Measurements from ENCODE around the gene SEMA4D.

The SEMA4D gene

DNA sequence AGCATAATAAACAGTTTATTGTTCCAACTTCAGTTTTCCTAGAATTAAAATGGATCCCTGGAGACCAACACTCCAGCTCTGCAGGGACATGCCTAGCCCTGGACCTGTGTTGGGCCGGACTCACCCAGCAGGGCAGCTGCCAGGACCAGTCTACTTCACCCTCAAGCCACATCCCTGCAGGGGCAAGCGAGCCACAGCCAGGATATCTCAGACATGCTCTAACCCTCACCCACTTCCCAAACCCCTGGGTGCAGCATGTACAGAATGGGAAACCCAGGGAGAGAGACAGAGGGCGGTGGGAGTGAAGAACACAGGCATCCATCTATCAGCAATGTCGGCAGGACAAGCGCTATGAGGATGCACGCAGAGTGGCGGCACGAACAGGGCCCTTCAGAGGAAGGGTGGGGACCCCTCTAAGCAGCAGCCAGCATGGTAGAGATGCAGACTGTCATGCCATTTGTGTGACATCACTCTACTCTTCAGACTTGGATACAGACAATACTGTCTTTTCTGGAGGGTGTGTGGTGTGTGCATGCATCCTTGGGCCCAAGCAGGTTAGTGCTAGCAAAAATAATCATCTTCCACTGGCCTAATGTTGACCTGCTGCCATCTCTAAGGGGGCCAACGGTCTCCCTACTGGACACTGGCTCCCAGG, 83.1 kb downstream of the SEMA4D start:
- DNase-seq (ENCODE audit: extremely low read depth, insufficient read length), result no peak
- Histone ChIP-seq H3K27me3 (replicated peaks; ENCODE audit: control insufficient read depth, insufficient read depth, low read length) (no peaks in the 10 kb centered on the region), H3K4me3 (replicated peaks; ENCODE audit: low read depth, low read length) (no peak overlapping the region), H3K36me3 (ENCODE audit: control insufficient read depth, insufficient read depth, low read length) (peaks cover 31% of the 10 kb centered on the region)
- TF ChIP-seq, protein P1, sequence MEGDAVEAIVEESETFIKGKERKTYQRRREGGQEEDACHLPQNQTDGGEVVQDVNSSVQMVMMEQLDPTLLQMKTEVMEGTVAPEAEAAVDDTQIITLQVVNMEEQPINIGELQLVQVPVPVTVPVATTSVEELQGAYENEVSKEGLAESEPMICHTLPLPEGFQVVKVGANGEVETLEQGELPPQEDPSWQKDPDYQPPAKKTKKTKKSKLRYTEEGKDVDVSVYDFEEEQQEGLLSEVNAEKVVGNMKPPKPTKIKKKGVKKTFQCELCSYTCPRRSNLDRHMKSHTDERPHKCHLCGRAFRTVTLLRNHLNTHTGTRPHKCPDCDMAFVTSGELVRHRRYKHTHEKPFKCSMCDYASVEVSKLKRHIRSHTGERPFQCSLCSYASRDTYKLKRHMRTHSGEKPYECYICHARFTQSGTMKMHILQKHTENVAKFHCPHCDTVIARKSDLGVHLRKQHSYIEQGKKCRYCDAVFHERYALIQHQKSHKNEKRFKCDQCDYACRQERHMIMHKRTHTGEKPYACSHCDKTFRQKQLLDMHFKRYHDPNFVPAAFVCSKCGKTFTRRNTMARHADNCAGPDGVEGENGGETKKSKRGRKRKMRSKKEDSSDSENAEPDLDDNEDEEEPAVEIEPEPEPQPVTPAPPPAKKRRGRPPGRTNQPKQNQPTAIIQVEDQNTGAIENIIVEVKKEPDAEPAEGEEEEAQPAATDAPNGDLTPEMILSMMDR (IDR thresholded peaks at IDR 0.05; ENCODE audit: insufficient read depth, low read length, poor library complexity, severe bottlenecking), result no peak

DNA sequence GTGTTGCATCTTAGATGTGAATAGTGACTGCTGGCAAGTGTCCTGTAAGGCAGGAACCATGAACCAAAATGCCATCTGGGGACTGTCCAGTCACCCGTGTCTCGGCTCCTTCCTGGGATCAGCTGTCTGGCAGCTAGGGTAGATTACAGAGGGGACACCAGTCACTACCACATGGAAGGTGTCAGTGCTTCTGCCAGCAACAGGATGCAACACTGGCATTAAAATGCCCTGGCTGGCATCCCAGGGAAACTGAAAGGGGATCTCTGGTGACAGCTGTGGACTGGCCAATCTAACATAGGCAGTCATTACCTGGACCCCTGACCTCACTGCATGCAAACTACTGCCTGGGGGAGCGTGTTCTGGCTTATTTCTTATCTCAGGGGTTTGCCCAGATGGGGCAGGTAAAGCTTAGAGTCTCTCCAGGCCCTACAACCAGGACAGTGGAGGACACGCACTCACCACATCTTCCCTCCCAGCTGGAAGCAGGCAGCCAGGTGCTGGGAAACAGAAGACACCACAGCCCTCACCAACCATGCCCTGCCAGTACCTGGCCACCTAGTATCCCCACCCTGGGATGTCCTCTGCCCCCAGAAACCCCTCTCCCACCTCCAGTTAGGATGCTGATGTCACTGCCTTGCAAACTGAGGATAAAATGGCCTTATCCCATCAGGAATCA, 83.8 kb downstream of the SEMA4D start:
- H3K27me3 ChIP-seq (replicated peaks; ENCODE audit: control insufficient read depth, insufficient read depth, low read length), result no peaks in the 10 kb centered on the region
- TF ChIP-seq, protein P1 (IDR thresholded peaks at IDR 0.05; ENCODE audit: insufficient read depth, low read length, poor library complexity, severe bottlenecking), result no peak
- no peak for DNase-seq (ENCODE audit: extremely low read depth, insufficient read length)
- H3K4me3 ChIP-seq (replicated peaks; ENCODE audit: low read depth, low read length), result no peak overlapping the region
- peaks cover 31% of the 10 kb centered on the region for H3K36me3 ChIP-seq (ENCODE audit: control insufficient read depth, insufficient read depth, low read length)

DNA sequence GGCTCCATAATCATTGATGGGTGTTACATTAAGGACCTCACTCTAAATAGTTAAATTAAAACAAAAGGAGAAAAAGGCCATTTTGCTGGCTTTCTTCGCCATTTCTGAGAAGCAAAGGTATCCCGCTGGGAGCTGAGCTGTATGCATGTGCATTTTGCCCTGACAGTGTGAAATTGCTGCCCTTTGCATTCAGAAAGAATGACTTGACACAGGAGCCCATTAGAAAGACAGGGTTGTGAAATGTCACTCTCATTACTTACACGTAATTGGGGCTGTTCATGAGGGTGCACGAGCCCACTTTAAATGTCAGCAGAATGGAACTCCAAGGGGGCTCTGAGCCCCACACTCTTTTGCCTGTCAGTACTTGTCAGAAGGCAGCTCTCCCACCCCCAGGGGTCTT, 85.0 kb downstream of the SEMA4D start:
- Histone ChIP-seq H3K36me3 (ENCODE audit: control insufficient read depth, insufficient read depth, low read length) (peaks cover 31% of the 10 kb centered on the region), H3K27me3 (replicated peaks; ENCODE audit: control insufficient read depth, insufficient read depth, low read length) (no peaks in the 10 kb centered on the region), H3K4me3 (replicated peaks; ENCODE audit: low read depth, low read length) (no peak overlapping the region)
- DNase-seq (ENCODE audit: extremely low read depth, insufficient read length), result no peak
- TF ChIP-seq, protein P1 (IDR thresholded peaks at IDR 0.05; ENCODE audit: insufficient read depth, low read length, poor library complexity, severe bottlenecking), result no peak

DNA sequence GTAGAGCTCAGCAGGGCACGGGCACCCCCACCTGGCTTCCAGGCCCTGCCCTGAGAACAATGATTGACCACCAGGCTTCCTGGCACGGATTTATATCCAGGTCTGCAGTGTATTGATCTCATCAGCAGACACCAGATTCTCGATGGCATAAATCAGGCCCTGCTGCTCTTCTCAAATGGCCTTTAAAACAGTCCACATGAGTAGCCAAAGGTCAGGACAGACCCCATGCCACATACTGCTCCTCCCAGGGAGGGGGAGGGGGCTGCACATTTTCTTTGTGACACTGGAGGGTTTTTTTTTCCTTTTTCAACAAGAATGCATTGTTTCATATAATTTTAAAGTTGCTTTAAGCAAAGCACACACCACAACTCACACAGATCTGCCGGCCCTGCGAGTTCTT, 85.4 kb downstream of the SEMA4D start:
- Histone ChIP-seq H3K27me3 (replicated peaks; ENCODE audit: control insufficient read depth, insufficient read depth, low read length) (no peaks in the 10 kb centered on the region), H3K4me3 (replicated peaks; ENCODE audit: low read depth, low read length) (no peak overlapping the region), H3K36me3 (ENCODE audit: control insufficient read depth, insufficient read depth, low read length) (peaks cover 29% of the 10 kb centered on the region)
- TF ChIP-seq, protein P1 (IDR thresholded peaks at IDR 0.05; ENCODE audit: insufficient read depth, low read length, poor library complexity, severe bottlenecking), result no peak
- no peak for DNase-seq (ENCODE audit: extremely low read depth, insufficient read length)

DNA sequence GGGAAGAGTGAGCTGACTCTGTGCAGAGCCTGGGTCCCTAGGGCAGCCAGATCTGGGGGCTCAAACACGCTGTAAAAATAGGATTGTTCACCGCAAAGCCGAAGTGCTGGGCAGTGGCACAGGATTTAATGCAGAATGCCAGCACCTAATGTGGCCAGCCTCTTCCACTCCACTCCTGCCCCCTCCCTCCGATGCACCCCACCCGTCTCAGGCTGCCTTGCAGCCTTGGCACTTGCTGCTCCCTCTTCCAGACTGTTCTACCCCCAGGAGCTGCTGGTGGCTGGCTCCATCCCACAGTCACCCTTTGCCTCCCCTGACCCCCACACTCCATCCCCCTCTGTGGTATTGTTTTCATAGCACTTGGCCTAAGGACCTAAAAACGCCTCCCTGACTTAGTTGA, 86.2 kb downstream of the SEMA4D start:
- Histone ChIP-seq H3K4me3 (replicated peaks; ENCODE audit: low read depth, low read length) (no peak overlapping the region), H3K36me3 (ENCODE audit: control insufficient read depth, insufficient read depth, low read length) (peaks cover 29% of the 10 kb centered on the region), H3K27me3 (replicated peaks; ENCODE audit: control insufficient read depth, insufficient read depth, low read length) (no peaks in the 10 kb centered on the region)
- TF ChIP-seq, protein P1 (IDR thresholded peaks at IDR 0.05; ENCODE audit: insufficient read depth, low read length, poor library complexity, severe bottlenecking), result no peak
- no peak for DNase-seq (ENCODE audit: extremely low read depth, insufficient read length)

All from GM06990 (cell line).